Skin epidermis (tissue), 12 donors: Measurements from ENCODE around the gene EIF1AX.
"Not testable (repeated sequence)": the region's sequence is repeated elsewhere in the genome, so short reads cannot be mapped to it uniquely, and the experiment has no call there.

Experiments
- H3K27ac ChIP-seq, 21 experiments: fragments of 200-600 bp; sonication (generic) in 11 of 21; one replicate each; pipeline ENCODE4 v1.5.0; 2020; ENCODE audit warnings: mild to moderate bottlenecking in 3 of 21, inconsistent platforms in 2 of 21, moderate library complexity in 2 of 21
- H3K4me3 ChIP-seq, 7 experiments: fragments of 200-600 bp; sonication (generic) in 2 of 7; one replicate each; pipeline ENCODE4 v1.5.0; 2020; ENCODE audit warnings: inconsistent platforms in 2 of 7, mild to moderate bottlenecking in 2 of 7, moderate library complexity in 1 of 7

Gene EIF1AX

GRCh38 chrX:20129547-20129946, 12.1 kb downstream of the EIF1AX start:
- no peak overlapping the region for H3K27ac ChIP-seq

GRCh38 chrX:20128670-20129069, 13.0 kb downstream of the EIF1AX start:
- Histone ChIP-seq H3K27ac (no peak overlapping the region), H3K4me3 (no peak overlapping the region)

More at GRCh38 chrX:20129547-20129946, 12.1 kb downstream of the EIF1AX start:
- no peak overlapping the region for H3K4me3 ChIP-seq

GRCh38 chrX:20127440-20127839, 14.2 kb downstream of the EIF1AX start:
- H3K4me3 ChIP-seq, result not testable (repeated sequence)

GRCh38 chrX:20126833-20127232, 14.8 kb downstream of the EIF1AX start:
- not testable (repeated sequence) for H3K27ac ChIP-seq

More at GRCh38 chrX:20127440-20127839, 14.2 kb downstream of the EIF1AX start:
- not testable (repeated sequence) for H3K27ac ChIP-seq

GRCh38 chrX:20124964-20125363, 16.7 kb downstream of the EIF1AX start:
- Histone ChIP-seq H3K27ac (no peak overlapping the region), H3K4me3 (no peak overlapping the region)

More at GRCh38 chrX:20126833-20127232, 14.8 kb downstream of the EIF1AX start:
- H3K4me3 ChIP-seq, result not testable (repeated sequence)

- no peak overlapping the region for H3K4me3 ChIP-seq
- H3K27ac ChIP-seq, result no peak overlapping the region
Measured at GRCh38 chrX:20118065-20118824, 23.4 kb downstream of the EIF1AX start.

- Histone ChIP-seq H3K27ac (no peak within 1 kb of the TSS), H3K4me3 (peak within 1 kb of the TSS in 5 of 7 experiments; percentile 13 to 35 (median 19))
Measured at GRCh38 chrX:20116577-20117240, 24.9 kb downstream of the EIF1AX start, which contains the start of gene MAP7D2. TSS of gene MAP7D2 (minus strand) at chrX:20116907. CDS start at chrX:20116879, 28 bp downstream.

GRCh38 chrX:20116087-20116576, 25.5 kb downstream of the EIF1AX start:
- H3K4me3 ChIP-seq, result peak overlapping the region in 5 of 7 experiments; percentile 13 to 35 (median 19)
- no peak overlapping the region for H3K27ac ChIP-seq

GRCh38 chrX:20112022-20112774, 29.4 kb downstream of the EIF1AX start:
- H3K4me3 ChIP-seq, result no peak overlapping the region

GRCh38 chrX:20111271-20111670, 30.4 kb downstream of the EIF1AX start:
- Histone ChIP-seq H3K27ac (no peak overlapping the region), H3K4me3 (no peak overlapping the region)

More at GRCh38 chrX:20112022-20112774, 29.4 kb downstream of the EIF1AX start:
- H3K27ac ChIP-seq, result no peak overlapping the region

GRCh38 chrX:20101934-20102581, 39.6 kb downstream of the EIF1AX start:
- H3K27ac ChIP-seq, result no peak overlapping the region

GRCh38 chrX:20091499-20091898, 50.1 kb downstream of the EIF1AX start:
- H3K27ac ChIP-seq, result no peak overlapping the region
- H3K4me3 ChIP-seq, result no peak overlapping the region

More at GRCh38 chrX:20101934-20102581, 39.6 kb downstream of the EIF1AX start:
- no peak overlapping the region for H3K4me3 ChIP-seq

GRCh38 chrX:20089845-20090244, 51.8 kb downstream of the EIF1AX start:
- no peak overlapping the region for H3K4me3 ChIP-seq
- no peak overlapping the region for H3K27ac ChIP-seq

GRCh38 chrX:20080277-20080676, 61.4 kb downstream of the EIF1AX start:
- no peak overlapping the region for H3K27ac ChIP-seq
- H3K4me3 ChIP-seq, result no peak overlapping the region
